ENCODE measurements around the gene NDUFB8.
A peak's percentile ranks its signal among the peaks of the same experiment; 100 is the strongest.

The NDUFB8 gene

GRCh38 chr10:100551738-100552137 is 22.1 kb upstream of the NDUFB8 start:
- intact Hi-C loops (cut with DNase I): no loop called here
- DNase-seq: no peak

GRCh38 chr10:100551196-100551595 is 21.5 kb upstream of the NDUFB8 start:
- no peak for DNase-seq
- intact Hi-C loops (cut with DNase I): no loop called here

- no peak for DNase-seq
- intact Hi-C loops (cut with DNase I): no loop called here
These were observed 15.3 kb upstream of the NDUFB8 start for GRCh38 chr10:100544950-100545349.

- DNase-seq: no peak
- intact Hi-C loops (cut with DNase I): loop anchor here (10.0 kb wide), 1 partner anchor 253 kb away; the partner anchor contains the start of gene BLOC1S2
These were observed 7.8 kb upstream of the NDUFB8 start for GRCh38 chr10:100537475-100537874.

- peak; percentile 77 to 96 (median 90) for DNase-seq
- intact Hi-C loops (cut with DNase I): loop anchor here (10.0 kb wide), 1 partner anchor 251 kb away; the partner anchor contains the start of gene BLOC1S2
These were observed 6.2 kb upstream of the NDUFB8 start, which contains the start of gene HIF1AN for GRCh38 chr10:100535715-100536353. HIF1AN (plus strand) TSS chr10:100535943; CDS start chr10:100535959, 16 bp downstream.

- intact Hi-C loops (cut with DNase I): loop anchor here (10.0 kb wide), 1 partner anchor 251 kb away; the partner anchor contains the start of gene BLOC1S2
- no peak for DNase-seq
These were observed 5.7 kb upstream of the NDUFB8 start for GRCh38 chr10:100535338-100535714.

GRCh38 chr10:100534726-100535125 is 5.1 kb upstream of the NDUFB8 start:
- no peak for DNase-seq
- intact Hi-C loops (cut with DNase I): loop anchor here (10.0 kb wide), 1 partner anchor 250 kb away; the partner anchor contains the start of gene BLOC1S2

- DNase-seq: no peak
- intact Hi-C loops (cut with DNase I): loop anchor here (10.0 kb wide), 1 partner anchor 247 kb away; the partner anchor contains the start of gene BLOC1S2
These were observed 2.1 kb upstream of the NDUFB8 start for GRCh38 chr10:100531761-100532160.

- intact Hi-C loops (cut with DNase I): no loop called here
- peak in 3 of 42 donors; percentile 23 to 40 (median 33) for DNase-seq
These were observed 673 bp downstream of the NDUFB8 start for GRCh38 chr10:100528921-100529474.

GRCh38 chr10:100528123-100528886 is 1.4 kb downstream of the NDUFB8 start:
- intact Hi-C loops (cut with DNase I): no loop called here

GRCh38 chr10:100524638-100525037 is 5.0 kb downstream of the NDUFB8 start:
- intact Hi-C loops (cut with DNase I): no loop called here
- no peak for DNase-seq

More at GRCh38 chr10:100528123-100528886, 1.4 kb downstream of the NDUFB8 start:
- no peak for DNase-seq

- intact Hi-C loops (cut with DNase I): no loop called here
- no peak for DNase-seq
These were observed 5.5 kb downstream of the NDUFB8 start for GRCh38 chr10:100524206-100524605.

- intact Hi-C loops (cut with DNase I): no loop called here
- DNase-seq: no peak
These were observed 6.7 kb downstream of the NDUFB8 start for GRCh38 chr10:100522945-100523344.

- no peak for DNase-seq
- intact Hi-C loops (cut with DNase I): no loop called here
These were observed 7.4 kb downstream of the NDUFB8 start for GRCh38 chr10:100522107-100522801.

- intact Hi-C loops (cut with DNase I): no loop called here
- DNase-seq: peak in 4 of 42 donors; percentile 6 to 45 (median 30)
These were observed 8.9 kb downstream of the NDUFB8 start for GRCh38 chr10:100520811-100521210.

GRCh38 chr10:100519311-100520051 is 10.2 kb downstream of the NDUFB8 start, which contains the start of gene SEC31B:
SEC31B (minus strand) TSS chr10:100519861; CDS start chr10:100516952, 2,909 bp downstream.
- DNase-seq: peak; percentile 20 to 82 (median 56)
- intact Hi-C loops (cut with DNase I): no loop called here

- intact Hi-C loops (cut with DNase I): no loop called here
- DNase-seq: peak in 41 of 42 donors; percentile 25 to 91 (median 69)
These were observed 10.9 kb downstream of the NDUFB8 start for GRCh38 chr10:100518761-100519241.

GRCh38 chr10:100516847-100517246 is 12.8 kb downstream of the NDUFB8 start:
- intact Hi-C loops (cut with DNase I): no loop called here
- no peak for DNase-seq
